Gastroesophageal sphincter (tissue), 4 donors: ENCODE measurements around the gene MCM3AP. TPM values are rescaled to one million over a fixed set of nuclear protein-coding genes. Genes with fewer than 3 reads are reported as not detected.
A peak's percentile ranks its signal among the peaks of the same experiment; 100 is the strongest.

Experiments used
- ATAC-seq: fragments of 150-250 bp; one replicate; pipeline ENCODE4 v1.9.1; 2016; ENCODE audit warnings: mild to moderate bottlenecking, moderate library complexity
- H3K27ac ChIP-seq, 4 donors: fragments of 200-600 bp; sonication (generic) in 3 of 4; 1 replicate in 3 of 4; 2 replicates in 1 of 4; pipeline ENCODE4 v1.5.1; 2016 to 2019
- H3K27me3 ChIP-seq: fragments of 200-600 bp; sonication (generic); one replicate; pipeline ENCODE4 v1.5.1; 2019
- H3K36me3 ChIP-seq, 2 donors: fragments of 200-600 bp; sonication (generic); one replicate each; pipeline ENCODE4 v1.5.1; 2019; ENCODE audit warnings: control low read depth in 1 of 2
- H3K4me1 ChIP-seq, 3 donors: fragments of 200-600 bp; sonication (generic); 1 replicate in 2 of 3; 2 replicates in 1 of 3; pipeline ENCODE4 v1.5.1; 2016 to 2019; ENCODE audit warnings: control low read depth in 2 of 3
- H3K4me3 ChIP-seq, 2 donors: fragments of 200-600 bp; sonication (generic); one replicate each; pipeline ENCODE4 v1.5.1; 2019; ENCODE audit warnings: mild to moderate bottlenecking in 1 of 2, moderate library complexity in 1 of 2
- H3K9me3 ChIP-seq, 3 donors: fragments of 200-600 bp; sonication (generic); one replicate each; pipeline ENCODE4 v1.5.1; 2017 to 2019; ENCODE audit warnings: control low read depth in 2 of 3
- CTCF ChIP-seq, 4 experiments: fragments of 200-600 bp in 2 of 4; fragments of 450-650 bp in 2 of 4; sonication (generic) in 1 of 4; IDR thresholded peaks; one replicate each; pipeline ENCODE4 v1.5.1; 2017 to 2019; ENCODE audit warnings: antibody characterized with exemption in 4 of 4, mild to moderate bottlenecking in 2 of 4, moderate library complexity in 2 of 4
- EP300 ChIP-seq: sonication (generic); formaldehyde crosslinking; IDR thresholded peaks from one replicate; pipeline ENCODE4 v1.6.1; 2017; ENCODE audit warnings: antibody characterized with exemption, mild to moderate bottlenecking
- POLR2A ChIP-seq, 2 donors: fragments of 450-650 bp; IDR thresholded peaks; one replicate each; pipeline ENCODE4 v1.6.1; 2017; ENCODE audit warnings: antibody characterized with exemption in 2 of 2, mild to moderate bottlenecking in 2 of 2, moderate library complexity in 1 of 2
- POLR2AphosphoS5 ChIP-seq: sonication (generic); formaldehyde crosslinking; IDR thresholded peaks from one replicate; pipeline ENCODE4 v1.6.1; 2017; ENCODE audit warnings: antibody characterized with exemption
- WGBS, 2 donors: methylation state at CpG; one replicate each; pipeline ENCODE4 v1.1.5; 2018; ENCODE audit warnings: low coverage in 1 of 2; 5-methylcytosine and 5-hydroxymethylcytosine counted together
- total RNA-seq, 4 donors: library from RNA; depleted of rRNA; stranded (reverse); fragments of >200 nt; gene quantifications; one replicate each; pipeline ENCODE4 v1.1.0, GENCODE V29; 2016

MCM3AP gene
- total RNA-seq, 4 donors from 2014 or later, result 61.6 to 95.4 (median 71.7) TPM

GRCh38 chr21:46195595-46196195, 89.7 kb downstream of the MCM3AP start:
- Histone ChIP-seq H3K36me3 (peaks cover 0 to 100% of the 10 kb centered on the region in 2 donors), H3K27ac (no peak overlapping the region), H3K27me3 (no peaks in the 10 kb centered on the region), H3K4me3 (no peak overlapping the region), H3K4me1 (peaks cover 0 to 11% (median 0%) of the 10 kb centered on the region in 3 donors), H3K9me3 (no peaks in the 10 kb centered on the region)
- TF ChIP-seq CTCF (IDR thresholded peaks at IDR 0.05), result no peak
- TF ChIP-seq POLR2A (IDR thresholded peaks at IDR 0.05), result no peak
- TF ChIP-seq POLR2AphosphoS5, result no peak
- no peak for TF ChIP-seq EP300
- no peak for ATAC-seq
- 58% methylated on average over 4 of the region's 20 CpGs; no CpG with 5 or more reads in 1 of the 2 donors for WGBS, 2 donors

GRCh38 chr21:46194374-46195334, 90.8 kb downstream of the MCM3AP start:
- H3K27ac ChIP-seq, result no peak overlapping the region
- no peak for TF ChIP-seq POLR2A (IDR thresholded peaks at IDR 0.05)
- TF ChIP-seq CTCF (IDR thresholded peaks at IDR 0.05), result no peak
- TF ChIP-seq EP300, result no peak
- no peak for TF ChIP-seq POLR2AphosphoS5
- H3K27me3 ChIP-seq, result no peaks in the 10 kb centered on the region
- peaks cover 0 to 100% of the 10 kb centered on the region in 2 donors for H3K36me3 ChIP-seq
- 98% methylated on average over 7 of the region's 34 CpGs; no CpG with 5 or more reads in 1 of the 2 donors for WGBS, 2 donors
- peaks cover 0 to 21% (median 0%) of the 10 kb centered on the region in 3 donors for H3K4me1 ChIP-seq
- no peaks in the 10 kb centered on the region for H3K9me3 ChIP-seq
- ATAC-seq, result no peak
- no peak overlapping the region for H3K4me3 ChIP-seq

GRCh38 chr21:46193829-46194373, 91.5 kb downstream of the MCM3AP start:
- ATAC-seq, result no peak
- H3K36me3 ChIP-seq, result peaks cover 0 to 98% of the 10 kb centered on the region in 2 donors
- WGBS, 2 donors, result 100% methylated on average over 1 of the region's 10 CpGs; no CpG with 5 or more reads in 1 of the 2 donors
- TF ChIP-seq EP300 (no peak), POLR2AphosphoS5 (no peak), POLR2A (IDR thresholded peaks at IDR 0.05) (no peak), CTCF (IDR thresholded peaks at IDR 0.05) (no peak)
- H3K9me3 ChIP-seq, result no peaks in the 10 kb centered on the region
- peaks cover 0 to 29% (median 5%) of the 10 kb centered on the region in 3 donors for H3K4me1 ChIP-seq
- H3K4me3 ChIP-seq, result no peak overlapping the region
- no peaks in the 10 kb centered on the region for H3K27me3 ChIP-seq
- H3K27ac ChIP-seq, result no peak overlapping the region

GRCh38 chr21:46191686-46192575, 93.5 kb downstream of the MCM3AP start:
- WGBS, 2 donors, result 92% methylated on average over 2 of the region's 20 CpGs
- H3K9me3 ChIP-seq, result no peaks in the 10 kb centered on the region
- H3K4me1 ChIP-seq, result peaks cover 0 to 42% (median 6%) of the 10 kb centered on the region in 3 donors
- H3K27me3 ChIP-seq, result no peaks in the 10 kb centered on the region
- no peak for TF ChIP-seq CTCF (IDR thresholded peaks at IDR 0.05)
- TF ChIP-seq POLR2A (IDR thresholded peaks at IDR 0.05), result no peak
- TF ChIP-seq POLR2AphosphoS5, result no peak
- no peak for TF ChIP-seq EP300
- no peak overlapping the region for H3K4me3 ChIP-seq
- H3K27ac ChIP-seq, result peak overlapping the region in 1 of 4 donors; percentile 79
- ATAC-seq, result no peak
- peaks cover 0 to 81% of the 10 kb centered on the region in 2 donors for H3K36me3 ChIP-seq
